Vagina (tissue), 2 donors: ENCODE results near the gene GOLGA2.

Experiments used
- POLR2AphosphoS5 ChIP-seq, 2 donors: sonication (generic); formaldehyde crosslinking; IDR thresholded peaks; one replicate each; pipeline ENCODE4 v1.9.0; 2017; ENCODE audit warnings: antibody characterized with exemption in 2 of 2, mild to moderate bottlenecking in 2 of 2, low read depth in 1 of 2; ENCODE audit not compliant: insufficient read depth in 1 of 2
- TF ChIP-seq, protein P1 (sequence below), 3 experiments: fragments of 450-650 bp in 2 of 3; fragments of 200-600 bp in 1 of 3; sonication (generic) in 1 of 3; IDR thresholded peaks; one replicate each; pipeline ENCODE4 v1.5.1; 2017 to 2019; ENCODE audit warnings: antibody characterized with exemption in 3 of 3, mild to moderate bottlenecking in 2 of 3, moderate library complexity in 2 of 3

DNA sequence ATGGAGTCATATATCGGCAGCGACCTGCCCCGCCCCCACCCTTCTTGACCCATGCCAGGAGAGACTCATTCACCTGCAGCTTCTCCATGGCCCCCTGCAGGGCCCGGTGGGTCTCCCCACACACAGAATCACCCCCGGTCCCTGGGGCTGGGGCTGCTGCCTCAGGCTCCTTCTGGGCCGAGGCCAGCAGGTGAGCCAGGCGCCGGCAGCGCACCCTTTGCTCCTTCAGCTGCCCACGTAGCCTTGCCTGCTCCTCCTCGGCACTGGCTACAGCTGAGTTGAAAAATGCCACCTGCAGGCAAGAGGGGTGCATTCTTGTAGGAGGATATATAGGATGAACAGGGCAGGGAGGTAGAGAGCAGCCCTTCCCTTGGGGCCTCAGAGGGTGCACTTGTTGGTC is 17.9 kb downstream of the GOLGA2 start:
- TF ChIP-seq, protein P1, sequence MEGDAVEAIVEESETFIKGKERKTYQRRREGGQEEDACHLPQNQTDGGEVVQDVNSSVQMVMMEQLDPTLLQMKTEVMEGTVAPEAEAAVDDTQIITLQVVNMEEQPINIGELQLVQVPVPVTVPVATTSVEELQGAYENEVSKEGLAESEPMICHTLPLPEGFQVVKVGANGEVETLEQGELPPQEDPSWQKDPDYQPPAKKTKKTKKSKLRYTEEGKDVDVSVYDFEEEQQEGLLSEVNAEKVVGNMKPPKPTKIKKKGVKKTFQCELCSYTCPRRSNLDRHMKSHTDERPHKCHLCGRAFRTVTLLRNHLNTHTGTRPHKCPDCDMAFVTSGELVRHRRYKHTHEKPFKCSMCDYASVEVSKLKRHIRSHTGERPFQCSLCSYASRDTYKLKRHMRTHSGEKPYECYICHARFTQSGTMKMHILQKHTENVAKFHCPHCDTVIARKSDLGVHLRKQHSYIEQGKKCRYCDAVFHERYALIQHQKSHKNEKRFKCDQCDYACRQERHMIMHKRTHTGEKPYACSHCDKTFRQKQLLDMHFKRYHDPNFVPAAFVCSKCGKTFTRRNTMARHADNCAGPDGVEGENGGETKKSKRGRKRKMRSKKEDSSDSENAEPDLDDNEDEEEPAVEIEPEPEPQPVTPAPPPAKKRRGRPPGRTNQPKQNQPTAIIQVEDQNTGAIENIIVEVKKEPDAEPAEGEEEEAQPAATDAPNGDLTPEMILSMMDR (IDR thresholded peaks at IDR 0.05), result no peak
- no peak for TF ChIP-seq POLR2AphosphoS5 (IDR thresholded peaks at IDR 0.05; ENCODE audit: insufficient read depth in 1 of 2, low read depth in 1 of 2)
